Measurements from ENCODE around the gene RFX7. TPM values are rescaled to one million over a fixed set of nuclear protein-coding genes. Genes with fewer than 3 reads are reported as not detected.

RFX7 gene
- polyA plus RNA-seq, 1 experiment = 9.1 TPM

GRCh38 chr15:56211960-56212550 is 31.6 kb downstream of the RFX7 start:
- POLR2A ChIA-PET = no interaction called here
- no peak overlapping the region for H3K27ac ChIP-seq (ENCODE audit: low read depth, low read length)
- no peak for DNase-seq (ENCODE audit: low read depth, low spot score)
- H3K4me3 ChIP-seq (ENCODE audit: low read depth, low read length) = no peak overlapping the region
- CTCF ChIA-PET = interaction anchor here (1.0 kb wide), 1 partner anchor 13 kb away, joined by 3 read pairs; no protein-coding TSS in a partner anchor
- TF ChIP-seq, protein P1, sequence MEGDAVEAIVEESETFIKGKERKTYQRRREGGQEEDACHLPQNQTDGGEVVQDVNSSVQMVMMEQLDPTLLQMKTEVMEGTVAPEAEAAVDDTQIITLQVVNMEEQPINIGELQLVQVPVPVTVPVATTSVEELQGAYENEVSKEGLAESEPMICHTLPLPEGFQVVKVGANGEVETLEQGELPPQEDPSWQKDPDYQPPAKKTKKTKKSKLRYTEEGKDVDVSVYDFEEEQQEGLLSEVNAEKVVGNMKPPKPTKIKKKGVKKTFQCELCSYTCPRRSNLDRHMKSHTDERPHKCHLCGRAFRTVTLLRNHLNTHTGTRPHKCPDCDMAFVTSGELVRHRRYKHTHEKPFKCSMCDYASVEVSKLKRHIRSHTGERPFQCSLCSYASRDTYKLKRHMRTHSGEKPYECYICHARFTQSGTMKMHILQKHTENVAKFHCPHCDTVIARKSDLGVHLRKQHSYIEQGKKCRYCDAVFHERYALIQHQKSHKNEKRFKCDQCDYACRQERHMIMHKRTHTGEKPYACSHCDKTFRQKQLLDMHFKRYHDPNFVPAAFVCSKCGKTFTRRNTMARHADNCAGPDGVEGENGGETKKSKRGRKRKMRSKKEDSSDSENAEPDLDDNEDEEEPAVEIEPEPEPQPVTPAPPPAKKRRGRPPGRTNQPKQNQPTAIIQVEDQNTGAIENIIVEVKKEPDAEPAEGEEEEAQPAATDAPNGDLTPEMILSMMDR (IDR thresholded peaks at IDR 0.05; ENCODE audit: low read depth, low read length) = no peak
- H3K9me3 ChIP-seq (ENCODE audit: control insufficient read depth, insufficient read depth, low read length) = no peaks in the 10 kb centered on the region; the same call in 1 of the 2 replicates
- H3K27me3 ChIP-seq (ENCODE audit: control insufficient read depth, insufficient read depth, low read length) = no peaks in the 10 kb centered on the region

DNA sequence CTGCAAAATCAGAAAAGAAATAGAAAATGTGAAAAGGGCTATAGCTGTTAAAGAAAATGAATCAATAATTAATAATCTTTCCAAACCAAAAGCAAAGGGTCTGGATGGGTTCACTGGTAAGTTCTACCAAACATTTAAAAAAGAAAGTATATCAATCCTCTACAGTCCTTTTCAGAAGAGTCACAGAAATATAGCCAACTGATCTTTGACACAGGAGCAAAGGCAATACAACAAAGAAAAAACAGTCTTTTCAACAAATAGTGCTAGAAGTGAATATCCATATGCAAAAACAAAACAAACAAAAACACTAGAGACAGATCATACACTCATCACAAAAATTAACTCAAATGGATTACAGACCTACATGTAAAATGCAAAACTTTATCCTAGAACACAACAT is 32.6 kb downstream of the RFX7 start:
- TF ChIP-seq, protein P1 (IDR thresholded peaks at IDR 0.05; ENCODE audit: low read depth, low read length) = no peak
- CTCF ChIA-PET = no interaction called here

DNA sequence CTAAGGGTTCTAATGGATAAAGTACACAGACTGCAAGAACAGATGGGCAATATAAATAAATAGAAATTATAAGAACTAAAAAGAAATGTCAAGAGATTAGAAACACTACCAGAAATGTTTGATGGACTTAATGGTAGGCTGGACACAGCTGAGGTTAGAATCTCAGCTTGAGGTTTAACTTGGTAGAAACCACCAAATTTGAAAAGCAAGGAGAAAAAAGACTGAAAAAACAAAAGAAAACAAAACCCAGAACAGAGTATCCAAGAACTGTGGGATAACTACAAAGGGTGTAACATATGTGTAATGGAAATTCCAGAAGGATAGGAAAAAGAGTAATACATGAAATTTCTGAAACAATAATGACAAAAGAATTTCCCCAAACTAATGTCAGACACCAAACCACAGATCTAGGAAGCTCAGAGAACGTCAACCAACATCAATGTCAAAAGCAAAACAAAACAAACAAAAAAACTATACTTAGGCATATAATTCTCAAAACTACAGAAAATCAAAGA is 35.0 kb downstream of the RFX7 start:
- ChIA-PET POLR2A (no interaction called here), CTCF (no interaction called here)
- Histone ChIP-seq H3K4me3 (ENCODE audit: low read depth, low read length) (no peak overlapping the region), H3K9me3 (ENCODE audit: control insufficient read depth, insufficient read depth, low read length) (no peaks in the 10 kb centered on the region), H3K27ac (ENCODE audit: low read depth, low read length) (no peak overlapping the region), H3K27me3 (ENCODE audit: control insufficient read depth, insufficient read depth, low read length) (no peaks in the 10 kb centered on the region)
- TF ChIP-seq, protein P1 (IDR thresholded peaks at IDR 0.05; ENCODE audit: low read depth, low read length) = no peak
- DNase-seq (ENCODE audit: low read depth, low spot score) = no peak

More for the DNA sequence above, 32.6 kb downstream of the RFX7 start:
- H3K27ac ChIP-seq (ENCODE audit: low read depth, low read length) = no peak overlapping the region
- H3K4me3 ChIP-seq (ENCODE audit: low read depth, low read length) = no peak overlapping the region
- no peak for DNase-seq (ENCODE audit: low read depth, low spot score)
- POLR2A ChIA-PET = no interaction called here
- H3K27me3 ChIP-seq (ENCODE audit: control insufficient read depth, insufficient read depth, low read length) = no peaks in the 10 kb centered on the region
- H3K9me3 ChIP-seq (ENCODE audit: control insufficient read depth, insufficient read depth, low read length) = no peaks in the 10 kb centered on the region; the same call in 1 of the 2 replicates

- H3K27ac ChIP-seq (ENCODE audit: low read depth, low read length) = no peak overlapping the region
- TF ChIP-seq, protein P1 (IDR thresholded peaks at IDR 0.05; ENCODE audit: low read depth, low read length) = no peak
These were observed 35.5 kb downstream of the RFX7 start for GRCh38 chr15:56208185-56208584.

DNA sequence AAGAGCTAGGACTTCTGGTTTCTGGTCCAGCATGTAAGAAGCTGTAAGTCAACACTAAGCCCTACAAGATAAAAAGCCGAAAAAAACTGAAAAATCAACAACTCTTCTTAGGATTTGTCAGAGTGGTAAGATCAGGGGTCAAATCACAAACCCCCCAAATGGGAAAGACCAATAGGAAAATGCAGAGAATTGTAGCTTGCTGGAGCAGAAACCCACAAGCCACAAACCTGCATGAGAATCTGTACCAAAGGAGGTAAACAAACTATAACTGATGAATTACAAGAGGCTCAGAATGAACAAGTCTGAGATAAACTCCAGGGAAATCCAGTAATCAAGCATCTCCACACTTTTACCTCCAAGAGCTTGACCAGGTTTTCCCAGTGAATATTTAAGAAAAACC is 36.0 kb downstream of the RFX7 start:
- POLR2A ChIA-PET = no interaction called here
- TF ChIP-seq, protein P1 (IDR thresholded peaks at IDR 0.05; ENCODE audit: low read depth, low read length) = no peak
- CTCF ChIA-PET = no interaction called here

More at GRCh38 chr15:56208185-56208584, 35.5 kb downstream of the RFX7 start:
- no peaks in the 10 kb centered on the region for H3K9me3 ChIP-seq (ENCODE audit: control insufficient read depth, insufficient read depth, low read length)
- no peak for DNase-seq (ENCODE audit: low read depth, low spot score)
- POLR2A ChIA-PET = no interaction called here
- H3K27me3 ChIP-seq (ENCODE audit: control insufficient read depth, insufficient read depth, low read length) = no peaks in the 10 kb centered on the region
- H3K4me3 ChIP-seq (ENCODE audit: low read depth, low read length) = no peak overlapping the region
- CTCF ChIA-PET = no interaction called here

More for the DNA sequence above, 36.0 kb downstream of the RFX7 start:
- no peaks in the 10 kb centered on the region for H3K27me3 ChIP-seq (ENCODE audit: control insufficient read depth, insufficient read depth, low read length)
- no peak overlapping the region for H3K27ac ChIP-seq (ENCODE audit: low read depth, low read length)
- no peak for DNase-seq (ENCODE audit: low read depth, low spot score)
- H3K9me3 ChIP-seq (ENCODE audit: control insufficient read depth, insufficient read depth, low read length) = no peaks in the 10 kb centered on the region
- no peak overlapping the region for H3K4me3 ChIP-seq (ENCODE audit: low read depth, low read length)
